NCI-H146 treated with DMSO at 0.1 percent for 48 hours (cell line): ENCODE measurements around the gene PCDHA1.
A peak's percentile ranks its signal among the peaks of the same experiment; 100 is the strongest.
"Not testable (repeated sequence)": the region's sequence is repeated elsewhere in the genome, so short reads cannot be mapped to it uniquely, and the experiment has no call there.

ENCODE experiments used
- DNase-seq: peaks from one replicate; lab custom pipeline; 2025; ENCODE audit not compliant: unreplicated experiment; lab: John Stamatoyannopoulos, UW

PCDHA1 gene

DNA sequence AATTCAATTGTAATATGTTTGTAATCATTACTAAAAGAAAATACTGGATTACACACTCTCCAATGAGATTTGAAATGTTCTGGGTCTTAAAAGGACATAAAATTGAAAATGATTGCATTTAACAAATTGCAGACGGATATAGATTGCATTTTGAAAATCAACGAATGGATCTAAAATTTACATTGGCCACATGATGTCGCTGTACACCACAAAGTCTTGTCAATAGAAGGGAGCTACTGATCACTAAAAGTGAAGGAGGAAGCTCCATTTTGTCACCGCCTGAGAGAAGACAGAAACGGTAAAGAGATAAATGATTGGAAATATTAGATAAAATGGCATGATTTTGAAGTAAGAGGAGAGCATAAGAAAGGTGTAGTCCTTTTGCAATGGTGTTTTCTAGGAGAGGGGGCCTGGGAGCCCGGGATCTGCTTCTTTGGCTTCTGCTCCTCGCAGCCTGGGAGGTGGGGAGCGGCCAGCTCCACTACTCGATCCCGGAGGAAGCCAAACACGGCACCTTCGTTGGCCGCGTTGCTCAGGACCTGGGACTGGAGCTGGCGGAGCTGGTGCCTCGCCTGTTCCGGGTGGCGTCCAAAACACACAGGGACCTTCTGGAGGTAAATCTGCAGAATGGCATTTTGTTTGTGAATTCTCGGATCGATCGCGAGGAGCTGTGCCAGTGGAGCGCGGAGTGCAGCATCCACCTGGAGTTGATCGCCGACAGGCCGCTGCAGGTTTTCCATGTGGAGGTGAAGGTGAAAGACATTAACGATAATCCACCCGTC lies at the start of gene PCDHA1:
Gene PCDHA1, plus strand, starts transcription at position 236 of the 782 bp plus-strand sequence.
- DNase-seq: peak; percentile 39

DNA sequence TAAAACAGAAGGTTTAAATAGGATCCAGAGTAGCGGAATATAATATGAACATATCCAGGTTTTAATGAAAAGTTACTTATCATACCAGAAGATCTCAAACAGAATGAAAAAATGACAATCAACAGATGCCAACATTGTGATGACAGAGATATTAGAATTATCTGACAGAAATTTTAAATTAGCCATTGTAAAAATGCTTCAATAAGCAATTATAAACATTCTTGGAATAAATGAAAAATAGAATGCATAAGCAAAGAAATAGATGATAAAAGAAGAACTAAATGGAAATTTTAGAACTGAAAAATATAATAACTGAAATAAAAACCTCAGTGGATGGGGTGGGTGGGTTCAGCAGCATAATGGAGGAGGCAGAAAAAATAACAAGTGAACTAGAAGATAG lies 48.5 kb upstream of the PCDHA1 start:
- DNase-seq: no peak

DNA sequence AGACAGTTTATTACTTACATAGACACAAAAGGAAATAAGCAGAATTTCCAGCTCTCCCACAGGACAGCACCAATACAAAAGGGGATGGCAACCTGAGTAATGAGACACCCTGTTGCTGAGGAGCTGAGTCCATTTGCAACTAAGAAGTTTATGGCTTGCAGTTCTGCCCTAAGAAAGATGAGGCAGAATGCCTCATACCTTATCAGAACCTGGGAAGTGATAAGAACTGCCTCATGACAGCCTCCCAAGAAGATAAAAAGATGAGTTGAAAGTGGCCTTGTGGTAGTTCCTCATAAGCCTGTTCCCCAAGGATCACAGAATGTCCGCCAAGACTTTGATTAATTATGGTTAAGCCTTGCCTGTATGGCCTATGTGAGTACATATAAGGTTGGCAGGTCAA lies 44.0 kb upstream of the PCDHA1 start:
- DNase-seq: no peak

DNA sequence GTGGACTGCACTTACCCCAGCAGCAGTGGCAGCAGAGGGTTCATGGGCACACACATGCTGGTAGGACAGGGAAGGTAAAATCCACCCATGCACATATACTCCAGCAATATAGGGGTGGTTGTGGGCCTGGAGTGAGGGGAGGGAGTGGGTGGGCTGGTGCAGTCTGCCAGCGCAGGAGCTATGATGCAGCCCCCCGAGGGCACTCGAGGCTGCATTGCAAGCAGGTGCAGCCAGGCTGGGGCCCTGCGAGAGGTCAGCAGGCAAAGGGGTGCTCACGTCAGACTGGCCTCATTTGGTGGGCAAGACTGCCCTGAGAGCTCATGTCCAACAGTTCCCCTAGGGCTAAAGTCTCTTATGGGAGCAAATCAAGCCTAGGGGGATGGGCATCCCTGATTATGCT lies 32.4 kb upstream of the PCDHA1 start:
- no peak for DNase-seq

DNA sequence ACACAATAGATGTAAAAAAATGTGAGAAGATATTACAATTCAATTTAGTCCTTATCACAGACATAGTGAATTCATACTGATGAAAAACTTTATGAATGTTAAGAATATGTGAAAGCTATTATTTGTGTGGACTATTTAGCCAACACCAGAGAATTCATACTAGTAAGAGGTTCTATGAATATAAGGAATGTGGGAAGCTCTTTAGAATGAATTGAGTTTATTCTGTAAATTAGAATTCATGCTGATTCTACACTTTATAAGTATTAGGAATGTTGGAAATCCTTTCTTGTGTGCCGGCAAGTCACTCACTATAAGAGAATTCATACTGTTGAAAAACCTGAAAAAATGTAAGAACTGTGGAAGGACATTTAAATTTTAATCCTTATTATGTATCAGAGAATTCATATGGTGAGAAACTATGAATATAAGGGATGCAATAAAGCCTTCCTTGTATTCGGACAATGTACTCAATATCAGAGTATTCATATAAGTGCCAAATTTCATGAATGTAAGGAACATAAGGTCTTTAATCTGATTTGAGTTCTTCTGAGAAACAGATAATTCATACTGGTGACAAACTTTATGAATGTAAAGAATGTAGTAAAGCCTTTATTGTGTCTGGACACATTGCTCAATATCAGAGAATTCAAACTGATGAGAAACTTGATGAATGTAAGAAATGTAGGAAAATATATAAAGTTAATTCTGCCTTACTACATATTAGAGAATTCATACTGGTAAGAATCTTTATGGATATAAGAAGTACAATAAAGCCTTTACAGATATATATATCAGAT lies 21.6 kb upstream of the PCDHA1 start:
- DNase-seq: no peak

DNA sequence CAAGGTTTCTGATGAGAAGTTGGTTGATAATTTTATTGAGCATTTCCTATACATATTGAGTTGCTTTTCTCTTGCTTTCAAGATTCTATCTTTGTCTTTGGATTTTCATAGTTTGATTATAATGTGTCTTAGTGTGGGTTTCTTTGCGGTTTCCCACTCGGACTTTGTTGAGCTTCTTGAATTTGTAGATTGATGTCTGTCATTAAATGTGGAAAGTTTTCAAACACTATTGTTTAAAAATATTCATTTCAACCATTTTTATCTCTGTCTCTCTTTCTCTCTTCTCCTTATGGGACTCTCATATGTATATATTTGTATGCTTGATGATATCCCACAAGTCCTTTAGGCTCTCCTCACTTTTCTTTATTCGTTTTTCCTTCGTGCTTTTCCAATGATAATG lies 18.5 kb upstream of the PCDHA1 start:
- DNase-seq: no peak

DNA sequence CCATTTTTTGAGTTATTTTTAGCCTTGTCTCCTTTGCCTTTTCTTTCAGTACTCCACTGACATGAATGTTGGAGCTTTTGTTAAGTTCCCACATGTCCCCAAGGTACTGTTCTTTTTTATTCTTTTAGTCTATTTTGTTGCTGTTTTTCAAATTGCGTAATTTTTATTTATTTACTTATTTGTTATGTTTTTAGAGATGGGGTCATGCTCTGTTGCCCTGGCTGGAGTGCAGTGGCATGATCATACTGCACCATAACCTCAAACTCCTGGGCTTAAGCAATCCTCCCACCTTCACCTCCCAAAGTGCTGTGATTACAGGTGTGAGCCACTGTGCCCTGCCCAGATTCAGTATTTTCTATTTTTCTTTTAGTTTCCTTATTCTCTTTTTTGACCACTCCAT lies 5.4 kb upstream of the PCDHA1 start:
- DNase-seq: no peak

DNA sequence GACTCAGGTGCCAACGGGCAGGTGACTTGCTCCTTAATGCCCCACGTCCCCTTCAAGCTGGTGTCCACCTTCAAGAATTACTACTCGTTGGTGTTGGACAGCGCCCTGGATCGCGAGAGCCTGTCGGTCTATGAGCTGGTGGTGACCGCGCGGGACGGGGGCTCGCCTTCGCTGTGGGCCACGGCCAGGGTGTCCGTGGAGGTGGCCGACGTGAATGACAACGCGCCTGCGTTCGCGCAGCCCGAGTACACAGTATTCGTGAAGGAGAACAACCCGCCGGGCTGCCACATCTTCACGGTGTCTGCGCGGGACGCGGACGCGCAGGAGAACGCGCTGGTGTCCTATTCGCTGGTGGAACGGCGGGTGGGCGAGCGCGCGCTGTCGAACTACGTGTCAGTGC lies 1.5 kb downstream of the PCDHA1 start:
- not testable (repeated sequence) for DNase-seq

DNA sequence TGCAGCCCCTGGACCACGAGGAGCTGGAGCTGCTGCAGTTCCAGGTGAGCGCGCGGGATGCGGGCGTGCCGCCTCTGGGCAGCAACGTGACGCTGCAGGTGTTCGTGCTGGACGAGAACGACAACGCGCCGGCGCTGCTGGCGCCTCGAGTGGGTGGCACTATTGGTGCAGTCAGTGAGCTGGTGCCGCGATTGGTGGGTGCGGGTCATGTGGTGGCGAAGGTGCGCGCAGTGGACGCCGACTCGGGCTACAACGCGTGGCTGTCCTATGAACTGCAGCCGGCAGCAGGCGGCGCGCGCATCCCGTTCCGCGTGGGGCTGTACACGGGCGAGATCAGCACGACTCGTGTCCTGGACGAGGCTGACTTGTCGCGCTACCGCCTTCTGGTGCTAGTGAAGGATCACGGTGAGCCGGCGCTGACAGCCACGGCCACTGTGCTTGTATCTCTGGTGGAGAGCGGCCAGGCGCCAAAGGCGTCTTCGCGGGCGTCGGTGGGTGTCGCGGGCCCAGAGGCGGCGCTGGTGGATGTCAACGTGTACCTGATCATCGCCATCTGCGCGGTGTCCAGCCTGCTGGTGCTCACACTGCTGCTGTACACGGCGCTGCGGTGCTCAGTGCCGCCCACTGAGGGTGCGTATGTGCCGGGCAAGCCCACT lies 2.0 kb downstream of the PCDHA1 start:
- not testable (repeated sequence) for DNase-seq

DNA sequence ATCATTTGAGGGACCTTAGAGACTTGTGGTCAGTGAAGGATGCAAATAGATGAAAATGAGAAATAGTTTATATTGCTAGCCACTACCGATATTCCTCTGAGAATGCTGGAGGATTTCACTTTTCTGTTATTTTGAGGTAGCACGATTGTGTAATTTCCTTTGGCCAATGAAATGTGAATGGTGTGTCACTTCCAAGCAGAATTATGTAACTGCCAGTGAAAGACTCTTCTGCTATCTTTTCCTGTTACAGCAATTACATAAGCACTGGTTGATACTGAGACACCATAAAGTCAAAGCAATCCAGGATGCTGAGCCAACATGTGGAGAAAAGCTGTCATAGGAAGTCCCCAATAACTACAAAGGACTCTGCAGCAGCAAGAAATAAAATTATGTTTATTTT lies 5.1 kb downstream of the PCDHA1 start:
- no peak for DNase-seq

DNA sequence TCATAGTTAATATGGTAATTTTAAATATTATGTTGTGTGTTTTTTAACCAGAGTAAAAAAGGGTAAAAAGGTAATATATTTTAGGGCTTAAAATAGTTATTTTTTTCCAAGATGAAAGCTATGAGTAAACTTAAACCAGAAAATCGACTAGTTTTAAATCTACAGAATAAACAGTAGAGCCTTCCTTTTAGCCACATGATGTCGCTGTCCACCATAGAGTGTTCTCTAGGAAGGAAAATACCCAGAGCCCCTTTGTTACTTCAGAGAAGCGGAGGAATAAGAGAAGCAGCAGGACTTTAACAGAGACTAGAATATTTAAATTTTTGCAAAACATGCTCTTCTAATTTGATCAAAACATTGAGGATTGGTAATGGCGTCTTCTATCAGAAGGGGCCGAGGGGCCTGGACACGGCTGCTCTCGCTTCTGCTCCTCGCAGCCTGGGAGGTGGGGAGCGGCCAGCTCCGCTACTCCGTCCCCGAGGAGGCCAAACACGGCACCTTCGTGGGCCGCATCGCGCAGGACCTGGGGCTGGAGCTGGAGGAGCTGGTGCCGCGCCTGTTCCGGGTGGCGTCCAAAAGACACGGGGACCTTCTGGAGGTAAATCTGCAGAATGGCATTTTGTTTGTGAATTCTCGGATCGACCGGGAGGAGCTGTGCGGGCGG lies 8.8 kb downstream of the PCDHA1 start, which contains the start of gene PCDHA2:
Gene PCDHA2, plus strand, starts transcription at position 258 of the 664 bp plus-strand sequence.
- DNase-seq: no peak

DNA sequence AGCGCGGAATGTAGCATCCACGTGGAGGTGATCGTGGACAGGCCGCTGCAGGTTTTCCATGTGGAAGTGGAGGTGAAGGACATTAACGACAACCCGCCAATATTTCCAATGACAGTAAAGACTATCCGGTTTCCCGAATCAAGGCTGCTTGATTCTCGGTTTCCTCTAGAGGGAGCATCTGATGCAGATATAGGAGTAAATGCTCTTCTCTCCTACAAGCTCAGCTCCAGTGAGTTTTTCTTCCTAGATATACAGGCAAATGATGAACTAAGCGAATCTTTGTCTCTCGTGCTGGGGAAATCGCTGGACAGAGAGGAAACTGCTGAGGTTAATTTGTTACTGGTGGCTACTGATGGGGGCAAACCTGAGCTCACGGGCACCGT lies 9.3 kb downstream of the PCDHA1 start:
- no peak for DNase-seq

DNA sequence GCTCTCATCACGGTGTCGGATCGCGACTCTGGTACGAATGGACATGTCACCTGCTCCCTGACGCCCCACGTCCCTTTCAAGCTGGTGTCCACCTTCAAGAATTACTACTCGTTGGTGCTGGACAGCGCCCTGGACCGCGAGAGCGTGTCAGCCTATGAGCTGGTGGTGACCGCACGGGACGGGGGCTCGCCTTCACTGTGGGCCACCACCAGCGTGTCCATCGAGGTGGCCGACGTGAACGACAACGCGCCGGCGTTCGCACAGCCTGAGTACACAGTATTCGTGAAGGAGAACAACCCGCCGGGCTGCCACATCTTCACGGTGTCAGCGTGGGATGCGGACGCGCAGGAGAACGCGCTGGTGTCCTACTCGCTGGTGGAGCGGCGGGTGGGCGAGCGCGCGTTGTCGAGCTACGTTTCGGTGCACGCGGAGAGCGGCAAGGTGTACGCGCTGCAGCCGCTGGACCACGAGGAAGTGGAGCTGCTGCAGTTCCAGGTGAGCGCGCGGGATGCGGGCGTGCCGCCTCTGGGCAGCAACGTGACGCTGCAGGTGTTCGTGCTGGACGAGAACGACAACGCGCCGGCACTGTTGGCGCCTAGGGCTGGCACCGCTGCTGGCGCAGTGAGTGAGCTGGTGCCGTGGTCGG lies 10.3 kb downstream of the PCDHA1 start:
- DNase-seq: not testable (repeated sequence)

DNA sequence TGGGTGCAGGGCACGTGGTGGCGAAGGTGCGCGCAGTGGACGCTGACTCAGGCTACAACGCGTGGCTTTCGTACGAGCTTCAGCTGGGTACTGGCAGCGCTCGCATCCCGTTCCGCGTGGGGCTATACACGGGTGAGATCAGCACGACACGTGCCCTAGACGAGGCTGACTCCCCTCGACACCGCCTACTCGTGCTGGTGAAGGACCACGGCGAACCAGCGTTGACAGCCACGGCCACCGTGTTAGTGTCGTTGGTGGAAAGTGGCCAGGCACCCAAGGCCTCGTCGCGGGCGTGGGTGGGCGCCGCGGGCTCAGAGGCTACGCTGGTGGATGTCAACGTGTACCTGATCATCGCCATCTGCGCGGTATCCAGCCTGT lies 10.8 kb downstream of the PCDHA1 start:
- no peak for DNase-seq

DNA sequence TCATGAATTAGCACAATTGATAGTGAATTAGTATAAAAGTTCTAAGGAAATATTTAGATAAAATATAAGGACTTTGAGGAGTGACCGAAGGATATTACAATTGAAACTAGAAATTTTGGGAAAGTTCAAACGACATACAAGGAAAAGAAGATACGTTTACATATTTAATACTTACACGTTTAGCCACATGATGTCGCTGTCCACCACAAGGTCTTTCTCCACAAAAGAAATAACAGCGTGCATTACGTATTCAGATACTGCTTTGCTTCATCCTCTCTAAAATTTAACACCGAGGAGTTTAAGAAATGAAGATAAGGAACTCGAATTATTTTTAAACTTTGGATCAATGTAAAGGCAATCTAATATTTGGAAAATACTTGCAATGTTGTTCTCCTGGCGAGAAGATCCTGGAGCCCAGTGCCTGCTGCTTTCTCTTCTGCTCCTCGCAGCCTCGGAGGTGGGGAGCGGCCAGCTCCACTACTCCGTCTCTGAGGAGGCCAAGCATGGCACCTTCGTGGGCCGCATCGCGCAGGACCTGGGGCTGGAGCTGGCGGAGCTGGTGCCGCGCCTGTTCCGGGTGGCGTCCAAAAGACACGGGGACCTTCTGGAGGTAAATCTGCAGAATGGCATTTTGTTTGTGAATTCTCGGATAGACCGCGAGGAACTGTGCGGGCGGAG lies 15.0 kb downstream of the PCDHA1 start, which contains the start of gene PCDHA3:
Gene PCDHA3, plus strand, starts transcription at position 242 of the 678 bp plus-strand sequence.
- DNase-seq: no peak

DNA sequence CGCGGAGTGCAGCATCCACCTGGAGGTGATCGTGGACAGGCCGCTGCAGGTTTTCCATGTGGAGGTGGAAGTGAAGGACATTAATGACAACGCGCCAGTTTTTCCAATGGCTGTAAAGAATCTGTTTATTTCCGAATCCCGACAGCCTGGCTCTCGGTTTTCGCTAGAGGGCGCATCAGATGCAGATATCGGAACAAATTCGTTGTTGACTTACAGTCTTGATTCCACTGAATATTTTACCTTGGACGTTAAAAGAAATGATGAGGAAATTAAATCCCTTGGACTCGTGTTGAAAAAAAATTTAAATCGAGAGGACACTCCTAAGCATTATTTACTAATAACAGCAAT lies 15.5 kb downstream of the PCDHA1 start:
- DNase-seq: no peak

DNA sequence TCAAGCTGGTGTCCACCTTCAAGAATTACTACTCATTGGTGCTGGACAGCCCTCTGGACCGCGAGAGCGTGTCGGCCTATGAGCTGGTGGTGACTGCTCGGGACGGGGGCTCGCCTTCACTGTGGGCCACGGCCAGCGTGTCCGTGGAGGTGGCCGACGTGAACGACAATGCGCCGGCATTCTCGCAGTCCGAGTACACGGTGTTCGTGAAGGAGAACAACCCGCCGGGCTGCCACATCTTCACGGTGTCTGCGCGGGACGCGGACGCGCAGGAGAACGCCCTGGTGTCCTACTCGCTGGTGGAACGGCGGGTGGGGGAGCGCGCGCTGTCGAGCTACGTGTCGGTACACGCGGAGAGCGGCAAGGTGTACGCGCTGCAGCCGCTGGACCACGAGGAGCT lies 16.4 kb downstream of the PCDHA1 start:
- DNase-seq: not testable (repeated sequence)

DNA sequence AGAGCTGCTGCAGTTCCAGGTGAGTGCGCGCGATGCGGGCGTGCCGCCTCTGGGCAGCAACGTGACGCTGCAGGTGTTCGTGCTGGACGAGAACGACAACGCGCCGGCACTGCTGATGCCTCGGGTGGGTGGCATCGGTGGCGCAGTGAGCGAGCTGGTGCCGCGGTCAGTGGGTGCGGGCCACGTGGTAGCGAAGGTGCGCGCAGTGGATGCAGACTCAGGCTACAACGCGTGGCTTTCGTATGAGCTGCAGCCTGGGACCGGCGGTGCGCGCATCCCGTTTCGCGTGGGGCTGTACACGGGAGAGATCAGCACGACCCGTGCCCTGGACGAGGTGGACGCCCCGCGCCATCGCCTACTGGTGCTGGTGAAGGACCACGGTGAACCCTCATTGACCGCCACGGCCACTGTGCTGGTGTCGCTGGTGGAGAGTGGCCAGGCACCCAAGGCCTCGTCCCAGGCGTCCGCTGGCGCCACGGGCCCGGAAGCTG lies 16.9 kb downstream of the PCDHA1 start:
- no peak for DNase-seq

DNA sequence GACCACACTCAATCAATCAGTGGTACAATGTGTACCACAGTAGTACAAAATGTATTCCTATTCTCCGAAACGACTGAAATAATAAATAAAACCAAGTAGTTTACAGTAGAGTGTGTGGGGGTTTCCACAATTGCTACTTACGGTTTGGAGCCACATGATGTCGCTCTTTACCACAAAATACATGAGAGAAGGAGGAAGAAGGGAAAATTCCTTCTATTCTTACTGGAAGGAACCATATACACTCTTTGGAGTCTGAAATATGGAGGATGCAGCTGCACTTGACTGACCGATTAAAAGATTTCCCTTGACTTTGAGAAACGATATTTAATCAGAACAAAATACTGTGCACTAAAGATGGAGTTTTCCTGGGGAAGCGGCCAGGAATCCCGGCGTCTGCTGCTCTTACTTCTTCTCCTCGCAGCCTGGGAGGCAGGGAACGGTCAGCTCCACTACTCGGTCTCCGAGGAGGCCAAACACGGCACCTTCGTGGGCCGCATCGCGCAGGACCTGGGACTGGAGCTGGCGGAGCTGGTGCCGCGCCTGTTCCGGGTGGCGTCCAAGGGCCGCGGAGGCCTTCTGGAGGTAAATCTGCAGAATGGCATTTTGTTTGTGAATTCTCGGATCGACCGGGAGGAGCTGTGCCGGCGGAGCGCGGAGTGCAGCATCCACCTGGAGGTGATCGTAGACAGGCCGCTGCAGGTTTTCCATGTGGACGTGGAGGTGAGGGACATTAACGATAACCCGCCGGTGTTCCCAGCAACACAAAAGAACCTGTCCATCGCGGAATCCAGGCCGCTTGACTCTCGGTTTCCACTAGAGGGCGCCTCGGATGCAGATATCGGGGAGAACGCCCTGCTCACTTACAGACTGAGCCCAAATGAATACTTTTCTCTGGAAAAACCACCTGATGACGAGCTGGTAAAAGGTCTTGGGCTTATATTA lies 21.2 kb downstream of the PCDHA1 start, which contains the start of gene PCDHA4:
Gene PCDHA4, plus strand, starts transcription at position 235 of the 942 bp plus-strand sequence.
- peak; percentile 45 for DNase-seq
